Endothelial cell (in vitro differentiated cells): Measurements from ENCODE around the gene CECR2. TPM values are rescaled to one million over a fixed set of nuclear protein-coding genes. Genes with fewer than 3 reads are reported as not detected.

Experiments used
- DNase-seq: peaks from one replicate; pipeline ENCODE4 v3.0.0; 2021; ENCODE audit warnings: low spot score
- H3K27ac Mint-ChIP-seq: one replicate; pipeline ENCODE4 v1.8.0; 2021; ENCODE audit warnings: mixed read lengths, inconsistent platforms; ENCODE audit not compliant: unreplicated experiment
- H3K27me3 Mint-ChIP-seq: one replicate; pipeline ENCODE4 v1.8.0; 2021; ENCODE audit warnings: mild to moderate bottlenecking, moderate library complexity, mixed read lengths, inconsistent platforms; ENCODE audit not compliant: unreplicated experiment
- H3K36me3 Mint-ChIP-seq: one replicate; pipeline ENCODE4 v1.8.0; 2021; ENCODE audit warnings: mild to moderate bottlenecking, low read depth, mixed read lengths, inconsistent platforms; ENCODE audit not compliant: unreplicated experiment
- H3K4me1 Mint-ChIP-seq: one replicate; pipeline ENCODE4 v1.8.0; 2021; ENCODE audit warnings: mild to moderate bottlenecking, mixed read lengths, inconsistent platforms; ENCODE audit not compliant: unreplicated experiment
- H3K4me3 Mint-ChIP-seq: one replicate; pipeline ENCODE4 v1.8.0; 2021; ENCODE audit warnings: mild to moderate bottlenecking, mixed read lengths, inconsistent platforms; ENCODE audit not compliant: unreplicated experiment
- H3K9me3 Mint-ChIP-seq: one replicate; pipeline ENCODE4 v1.8.0; 2021; ENCODE audit warnings: mixed read lengths, inconsistent platforms; ENCODE audit not compliant: unreplicated experiment
- CTCF ChIP-seq: fragments of 200-600 bp; sonication (generic); IDR thresholded peaks from one replicate; pipeline ENCODE4 v1.5.0; 2021; ENCODE audit warnings: antibody characterized with exemption; ENCODE audit not compliant: unreplicated experiment
- total RNA-seq: library from RNA; stranded (reverse); fragmentation: NEBNext Ultra II Directional; extraction: Animal tissue kit (Norgen Biotek cat#: 25700); gene quantifications from one replicate; pipeline ENCODE4 v1.2.1, GENCODE V29; 2021; ENCODE audit not compliant: unreplicated experiment

The CECR2 gene
- total RNA-seq, 1 donor from 2014 or later: 65.3 TPM

GRCh38 chr22:17359501-17359900 is 9.8 kb upstream of the CECR2 start:
- no peaks in the 10 kb centered on the region for H3K9me3 Mint-ChIP-seq
- no peaks in the 10 kb centered on the region for H3K27me3 Mint-ChIP-seq
- no peak for DNase-seq
- no peak for TF ChIP-seq CTCF
- no peaks in the 10 kb centered on the region for H3K36me3 Mint-ChIP-seq
- H3K27ac Mint-ChIP-seq: no peak overlapping the region
- H3K4me3 Mint-ChIP-seq: peak overlapping the region; percentile 6
- peaks cover 13% of the 10 kb centered on the region for H3K4me1 Mint-ChIP-seq

DNA sequence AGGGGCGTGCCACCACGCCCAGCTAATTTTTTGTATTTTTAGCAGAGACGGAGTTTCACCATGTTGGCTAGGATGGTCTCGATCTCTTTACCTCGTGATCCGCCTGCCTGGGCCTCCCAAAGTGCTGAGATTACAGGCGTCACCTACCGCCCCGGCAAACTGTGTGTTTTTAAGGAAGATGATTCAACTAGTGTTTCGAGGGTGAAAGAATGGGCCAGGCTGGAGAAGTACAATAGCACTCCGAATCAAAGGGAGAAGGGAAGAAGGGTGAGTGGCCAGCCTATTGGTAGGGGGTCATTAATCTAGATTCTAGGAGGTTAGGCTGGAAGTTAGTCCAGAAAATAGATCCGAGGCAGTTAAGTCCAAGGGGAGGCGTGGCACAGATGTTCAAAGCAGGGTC is 2.9 kb upstream of the CECR2 start:
- peak overlapping the region; percentile 58 for H3K27ac Mint-ChIP-seq
- peaks cover 31% of the 10 kb centered on the region for H3K4me1 Mint-ChIP-seq
- H3K9me3 Mint-ChIP-seq: no peaks in the 10 kb centered on the region
- H3K27me3 Mint-ChIP-seq: peaks cover 17% of the 10 kb centered on the region
- peak overlapping the region; percentile 32 for H3K4me3 Mint-ChIP-seq
- TF ChIP-seq CTCF: no peak
- DNase-seq: no peak
- peaks cover 18% of the 10 kb centered on the region for H3K36me3 Mint-ChIP-seq

DNA sequence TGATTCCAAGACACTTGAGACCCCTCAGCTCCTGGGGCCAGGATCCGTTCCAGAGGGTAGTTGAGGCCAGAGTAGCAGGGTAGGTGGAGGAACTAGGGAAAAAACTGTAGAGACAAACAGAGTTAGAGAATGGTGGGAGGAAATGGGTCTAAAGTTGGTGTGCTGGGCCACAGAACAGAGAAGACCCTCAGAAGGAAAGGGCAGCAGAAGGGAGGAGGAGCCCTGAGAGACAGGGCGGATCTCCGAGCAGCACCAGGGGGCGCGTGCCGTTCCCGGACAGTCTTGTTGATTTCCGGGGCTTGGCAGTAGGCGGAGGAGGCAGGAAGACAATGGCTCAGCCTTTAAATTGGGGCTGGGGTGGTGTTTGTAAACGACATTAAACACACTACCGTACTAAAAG is 2.4 kb upstream of the CECR2 start:
- no peaks in the 10 kb centered on the region for H3K9me3 Mint-ChIP-seq
- H3K27ac Mint-ChIP-seq: peak overlapping the region; percentile 58
- H3K27me3 Mint-ChIP-seq: peaks cover 17% of the 10 kb centered on the region
- peaks cover 18% of the 10 kb centered on the region for H3K36me3 Mint-ChIP-seq
- TF ChIP-seq CTCF: no peak
- H3K4me3 Mint-ChIP-seq: peak overlapping the region; percentile 32
- peak; percentile 70 for DNase-seq
- peaks cover 32% of the 10 kb centered on the region for H3K4me1 Mint-ChIP-seq

- Mint-ChIP-seq H3K27me3 (peaks cover 17% of the 10 kb centered on the region), H3K27ac (peak overlapping the region; percentile 95), H3K9me3 (no peaks in the 10 kb centered on the region), H3K4me1 (peaks cover 33% of the 10 kb centered on the region), H3K4me3 (peak overlapping the region; percentile 96), H3K36me3 (peaks cover 18% of the 10 kb centered on the region)
- no peak for DNase-seq
- no peak for TF ChIP-seq CTCF
These were observed 1.1 kb upstream of the CECR2 start for GRCh38 chr22:17368144-17368543.

GRCh38 chr22:17368554-17369438 is 464 bp upstream of the CECR2 start:
- no peak for TF ChIP-seq CTCF
- Mint-ChIP-seq H3K27ac (peak overlapping the region; percentile 95), H3K36me3 (peaks cover 18% of the 10 kb centered on the region), H3K27me3 (peaks cover 17% of the 10 kb centered on the region), H3K4me1 (peaks cover 38% of the 10 kb centered on the region), H3K9me3 (no peaks in the 10 kb centered on the region), H3K4me3 (peak overlapping the region; percentile 96)
- peak; percentile 74 for DNase-seq
